ENCODE measurements around the gene UBA1. TPM values are rescaled to one million over a fixed set of nuclear protein-coding genes. Genes with fewer than 3 reads are reported as not detected.

Gene UBA1
- total RNA-seq, 2 experiments from 2014 or later: 243 to 246 TPM

DNA sequence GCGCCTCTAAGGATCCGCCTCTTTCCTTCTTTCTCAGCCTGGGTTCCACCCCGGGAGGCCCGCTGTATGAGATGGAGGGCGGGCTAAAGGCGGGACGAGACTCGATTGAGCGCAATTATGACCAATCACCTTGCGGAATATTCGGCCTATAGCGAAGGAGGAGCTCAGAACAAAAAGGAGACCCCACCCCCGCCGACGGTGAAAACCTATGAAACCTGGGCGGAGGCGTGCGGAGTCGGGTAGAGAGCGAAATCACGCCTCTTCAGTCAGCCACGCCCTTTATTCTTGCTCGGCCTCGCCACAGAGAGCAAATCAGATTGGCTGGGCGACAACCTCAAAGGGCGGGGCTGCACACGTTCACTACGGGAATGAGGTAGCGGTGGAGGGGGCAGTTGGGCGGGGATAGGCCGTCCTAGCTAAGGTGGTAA lies 24.2 kb downstream of the UBA1 start:
- ChIA-PET POLR2A (interaction anchor here (0.9 to 6.9 kb wide), 5 partner anchors 10 to 73 kb away, joined by 4 to 42 read pairs (median 4); partner anchors contain the start of genes NDUFB11, RBM10 and USP11), CTCF (interaction anchor here (1.0 to 1.1 kb wide), 4 partner anchors 18 to 306 kb away, joined by 3 read pairs; no protein-coding TSS in a partner anchor)
- Mint-ChIP-seq H3K4me3 (peak overlapping the region; percentile 88), H3K36me3 (ENCODE audit: low read depth) (peaks cover 44% of the 10 kb centered on the region), H3K27ac (peak overlapping the region; percentile 99), H3K9me3 (no peaks in the 10 kb centered on the region), H3K4me1 (ENCODE audit: low read depth) (peaks cover 43% of the 10 kb centered on the region), H3K27me3 (no peaks in the 10 kb centered on the region)
- intact Hi-C loops (cut with micrococcal nuclease): no loop called here
- TF ChIP-seq, protein P1, sequence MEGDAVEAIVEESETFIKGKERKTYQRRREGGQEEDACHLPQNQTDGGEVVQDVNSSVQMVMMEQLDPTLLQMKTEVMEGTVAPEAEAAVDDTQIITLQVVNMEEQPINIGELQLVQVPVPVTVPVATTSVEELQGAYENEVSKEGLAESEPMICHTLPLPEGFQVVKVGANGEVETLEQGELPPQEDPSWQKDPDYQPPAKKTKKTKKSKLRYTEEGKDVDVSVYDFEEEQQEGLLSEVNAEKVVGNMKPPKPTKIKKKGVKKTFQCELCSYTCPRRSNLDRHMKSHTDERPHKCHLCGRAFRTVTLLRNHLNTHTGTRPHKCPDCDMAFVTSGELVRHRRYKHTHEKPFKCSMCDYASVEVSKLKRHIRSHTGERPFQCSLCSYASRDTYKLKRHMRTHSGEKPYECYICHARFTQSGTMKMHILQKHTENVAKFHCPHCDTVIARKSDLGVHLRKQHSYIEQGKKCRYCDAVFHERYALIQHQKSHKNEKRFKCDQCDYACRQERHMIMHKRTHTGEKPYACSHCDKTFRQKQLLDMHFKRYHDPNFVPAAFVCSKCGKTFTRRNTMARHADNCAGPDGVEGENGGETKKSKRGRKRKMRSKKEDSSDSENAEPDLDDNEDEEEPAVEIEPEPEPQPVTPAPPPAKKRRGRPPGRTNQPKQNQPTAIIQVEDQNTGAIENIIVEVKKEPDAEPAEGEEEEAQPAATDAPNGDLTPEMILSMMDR (IDR thresholded peaks at IDR 0.05): no peak
- DNase-seq (peak; percentile 98), ATAC-seq (peak; percentile 87)

DNA sequence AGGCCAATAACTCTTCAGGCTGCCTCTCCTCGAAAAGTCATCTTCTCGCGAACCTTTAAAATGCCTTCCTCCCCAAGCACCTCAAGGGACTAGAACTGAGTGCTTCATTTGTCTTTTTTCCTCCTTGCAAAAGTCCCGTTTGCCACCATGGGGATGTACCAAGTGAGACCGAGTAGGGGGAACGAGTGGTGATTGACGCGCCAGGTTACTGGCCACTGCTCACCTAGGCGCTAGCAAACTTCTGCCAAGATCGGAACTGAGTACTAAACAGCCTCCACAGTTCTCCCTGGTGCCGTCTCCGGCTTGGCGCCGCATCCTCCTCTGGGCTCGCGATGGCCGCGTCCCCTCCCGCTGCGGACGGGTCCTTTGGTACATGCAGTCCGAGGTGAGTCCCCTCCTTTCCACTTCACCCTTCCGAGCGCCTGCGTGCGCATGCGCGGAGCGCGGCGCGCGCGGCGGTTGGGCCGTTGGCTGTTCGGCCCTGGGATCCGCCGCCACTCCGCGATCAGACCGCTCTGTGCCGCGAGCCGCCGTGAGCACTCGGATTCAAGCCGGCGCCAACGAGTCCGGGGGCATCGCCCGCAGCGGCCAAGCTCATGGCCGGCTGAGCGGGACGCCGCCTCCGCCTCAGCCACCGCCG lies 24.8 kb downstream of the UBA1 start, which contains the start of gene CDK16:
CDK16 (plus strand) TSS at position 402 of the 640 bp plus-strand sequence. CDS start 4,877 bp downstream, outside the sequence.
- ChIA-PET CTCF (interaction anchor here (1.0 to 1.1 kb wide), 3 partner anchors 17 to 166 kb away, joined by 3 read pairs; no protein-coding TSS in a partner anchor), POLR2A (interaction anchor here (0.7 to 6.9 kb wide), 7 partner anchors 10 to 352 kb away, joined by 3 to 42 read pairs (median 4); partner anchors contain the start of genes NDUFB11, RBM10 and USP11)
- ATAC-seq (peak; percentile 30), DNase-seq (peak; percentile 63)
- peaks cover 43% of the 10 kb centered on the region for H3K4me1 Mint-ChIP-seq (ENCODE audit: low read depth)
- no peaks in the 10 kb centered on the region for H3K27me3 Mint-ChIP-seq
- TF ChIP-seq, protein P1 (IDR thresholded peaks at IDR 0.05): no peak
- peak within 1 kb of the TSS; percentile 99 for H3K27ac Mint-ChIP-seq
- H3K36me3 Mint-ChIP-seq (ENCODE audit: low read depth): peaks cover 41% of the 10 kb centered on the region
- H3K9me3 Mint-ChIP-seq: no peaks in the 10 kb centered on the region
- intact Hi-C loops (cut with micrococcal nuclease): no loop called here
- peak within 1 kb of the TSS; percentile 93 for H3K4me3 Mint-ChIP-seq

DNA sequence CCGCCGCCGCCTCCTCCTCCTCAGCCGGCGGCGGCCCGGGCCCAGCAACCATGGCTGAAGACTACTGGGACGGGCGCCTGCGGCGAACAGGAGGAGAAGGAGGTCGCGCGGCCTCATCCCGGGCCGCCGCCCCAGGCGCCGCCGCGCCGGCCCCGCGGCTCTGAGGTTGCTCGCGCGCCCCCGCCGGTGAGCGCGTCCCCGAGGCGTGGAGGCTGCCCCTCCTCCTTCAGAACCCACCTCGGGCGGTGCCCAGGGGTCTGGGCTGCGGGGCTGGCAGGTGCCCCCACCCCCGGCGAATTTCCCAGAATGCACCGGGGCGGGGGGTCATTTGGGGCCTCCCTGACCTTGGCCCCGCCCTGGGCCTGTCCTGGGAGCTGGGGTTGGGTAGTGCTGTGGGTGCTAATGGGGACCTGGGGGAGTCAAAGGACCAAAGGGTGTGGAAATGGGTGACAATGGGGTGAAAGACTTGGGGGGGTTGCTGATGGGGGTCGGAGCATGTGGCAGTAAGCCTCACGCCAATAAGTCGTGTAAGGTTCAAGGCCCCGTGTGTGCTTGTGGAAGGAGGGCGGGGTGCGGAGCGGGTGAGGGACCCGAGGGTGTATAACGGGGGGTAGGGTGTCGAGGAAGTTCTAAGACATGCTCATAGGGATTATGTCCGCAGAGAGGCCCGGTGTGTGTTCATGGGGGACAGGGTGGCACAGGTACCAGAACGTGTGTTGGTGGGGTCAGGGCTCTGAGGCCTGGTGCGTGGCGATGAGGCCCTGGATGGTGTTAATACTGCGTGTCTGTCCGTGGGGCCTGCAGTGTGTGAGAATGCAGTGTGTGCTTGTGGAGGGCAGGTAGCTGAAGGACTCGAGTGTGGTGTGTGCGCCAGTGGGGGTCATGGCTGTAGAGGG lies 25.5 kb downstream of the UBA1 start:
- ATAC-seq (no peak), DNase-seq (peak; percentile 49)
- TF ChIP-seq, protein P1 (IDR thresholded peaks at IDR 0.05): no peak
- ChIA-PET CTCF (interaction anchor here (1.1 kb wide), 1 partner anchor 17 kb away, joined by 3 read pairs; no protein-coding TSS in a partner anchor), POLR2A (interaction anchor here (0.7 to 6.9 kb wide), 6 partner anchors 9 to 351 kb away, joined by 3 to 42 read pairs (median 4); partner anchors contain the start of genes NDUFB11, RBM10 and USP11)
- no peaks in the 10 kb centered on the region for H3K27me3 Mint-ChIP-seq
- H3K36me3 Mint-ChIP-seq (ENCODE audit: low read depth): peaks cover 36% of the 10 kb centered on the region
- H3K4me3 Mint-ChIP-seq: peak overlapping the region; percentile 93
- H3K4me1 Mint-ChIP-seq (ENCODE audit: low read depth): peaks cover 43% of the 10 kb centered on the region
- intact Hi-C loops (cut with micrococcal nuclease): no loop called here
- H3K9me3 Mint-ChIP-seq: no peaks in the 10 kb centered on the region
- peak overlapping the region; percentile 91 for H3K27ac Mint-ChIP-seq

GRCh38 chrX:47221756-47222155 lies 28.1 kb downstream of the UBA1 start:
- DNase-seq: no peak

More at GRCh38 chrX:47221756-47222155, 28.1 kb downstream of the UBA1 start:
- Mint-ChIP-seq H3K27me3 (no peaks in the 10 kb centered on the region), H3K9me3 (no peaks in the 10 kb centered on the region), H3K27ac (no peak overlapping the region), H3K4me1 (ENCODE audit: low read depth) (peaks cover 32% of the 10 kb centered on the region), H3K36me3 (ENCODE audit: low read depth) (peaks cover 30% of the 10 kb centered on the region), H3K4me3 (no peak overlapping the region)
- intact Hi-C loops (cut with micrococcal nuclease): no loop called here
- ChIA-PET POLR2A (interaction anchor here (0.6 to 6.9 kb wide), 2 partner anchors 8 to 10 kb away, joined by 3 to 42 read pairs; partner anchors contain the start of gene USP11), CTCF (no interaction called here)
- ATAC-seq: no peak
- TF ChIP-seq, protein P1 (IDR thresholded peaks at IDR 0.05): no peak
